Measurements from ENCODE around the gene KIF1A.

GRCh38 chr2:240711701-240712100 lies 108.3 kb downstream of the KIF1A start:
- TF ChIP-seq CTCF (IDR thresholded peaks at IDR 0.05; ENCODE audit: insufficient read depth, low read length) (no peak), GABPA (IDR thresholded peaks at IDR 0.05; ENCODE audit: low read depth) (no peak), POLR2AphosphoS5 (IDR thresholded peaks at IDR 0.05; ENCODE audit: low read depth) (no peak), REST (IDR thresholded peaks at IDR 0.05; ENCODE audit: insufficient replicate concordance, low read depth) (no peak)

All from HL-60 (cell line).